ENCODE results near the gene LRRK1.

DNA sequence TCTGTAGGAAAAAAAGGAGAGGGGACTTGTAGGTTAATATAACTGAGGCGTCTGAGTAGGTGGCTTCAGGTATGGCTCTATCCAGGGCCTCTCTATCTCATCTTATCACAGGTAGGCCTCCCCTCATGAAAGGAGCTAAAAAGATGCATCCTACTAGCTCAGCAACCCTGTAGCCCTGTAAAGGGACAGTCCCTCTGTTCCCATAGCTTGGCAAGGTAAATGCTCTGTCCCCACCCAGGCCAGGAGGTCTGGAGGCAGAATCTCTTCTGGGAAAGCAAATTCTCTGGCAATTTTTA lies 197.5 kb downstream of the LRRK1 start:
- TF ChIP-seq POLR2A (IDR thresholded peaks at IDR 0.05; ENCODE audit: low read depth, low read length) = no peak
- no peak for TF ChIP-seq POLR2AphosphoS5 (IDR thresholded peaks at IDR 0.05; ENCODE audit: low read depth, low read length)
- TF ChIP-seq TAF1 (IDR thresholded peaks at IDR 0.05; ENCODE audit: low read depth, low read length) = no peak

All from GM12891 (cell line).